Right atrium auricular region (tissue), 2 donors: ENCODE data around the gene FTHL17. TPM values are rescaled to one million over a fixed set of nuclear protein-coding genes. Genes with fewer than 3 reads are reported as not detected.

Source experiments
- DNase-seq: peaks from one replicate; pipeline ENCODE4 v3.0.0-alpha.2; 2019; ENCODE audit warnings: low spot score
- H3K27ac ChIP-seq, 2 donors: fragments of 200-600 bp; sonication (generic); 1 replicate in 1 of 2; 2 replicates in 1 of 2; pipeline ENCODE4 v1.5.1; 2016 to 2019
- H3K27me3 ChIP-seq, 2 donors: fragments of 200-600 bp; sonication (generic); one replicate each; pipeline versions ENCODE4 v1.5.1 to v1.6.0; 2017 to 2019
- H3K36me3 ChIP-seq: fragments of 200-600 bp; sonication (generic); one replicate; pipeline ENCODE4 v1.5.1; 2016
- H3K4me1 ChIP-seq, 2 donors: fragments of 200-600 bp; sonication (generic); one replicate each; pipeline versions ENCODE4 v1.5.1 to v1.6.0; 2017 to 2019
- H3K4me3 ChIP-seq, 2 donors: fragments of 200-600 bp; sonication (generic); 1 replicate in 1 of 2; 2 replicates in 1 of 2; pipeline ENCODE4 v1.5.1; 2017 to 2019; ENCODE audit warnings: mild to moderate bottlenecking in 1 of 2, moderate library complexity in 1 of 2
- H3K9me3 ChIP-seq, 2 donors: fragments of 200-600 bp; sonication (generic); one replicate each; pipeline ENCODE4 v1.5.1; 2019
- CTCF ChIP-seq, 2 donors: fragments of 200-600 bp; sonication (generic); IDR thresholded peaks; one replicate each; pipeline ENCODE4 v1.5.1; 2019; ENCODE audit warnings: antibody characterized with exemption in 2 of 2
- total RNA-seq, 2 donors: library from RNA; depleted of rRNA; stranded (reverse); fragments of >200 nt; gene quantifications; one replicate each; pipeline ENCODE4 v1.1.0, GENCODE V29; 2016

Gene FTHL17
- total RNA-seq, 2 donors from 2014 or later: not detected

GRCh38 chrX:31058284-31058683, 13.6 kb downstream of the FTHL17 start:
- Histone ChIP-seq H3K27me3 (no peaks in the 10 kb centered on the region), H3K36me3 (no peaks in the 10 kb centered on the region), H3K9me3 (no peaks in the 10 kb centered on the region), H3K4me3 (no peak overlapping the region), H3K27ac (no peak overlapping the region), H3K4me1 (no peaks in the 10 kb centered on the region)
- no peak for TF ChIP-seq CTCF (IDR thresholded peaks at IDR 0.05)
- DNase-seq: no peak

- DNase-seq: no peak
- H3K27ac ChIP-seq: no peak overlapping the region
- no peak for TF ChIP-seq CTCF (IDR thresholded peaks at IDR 0.05)
- no peaks in the 10 kb centered on the region for H3K27me3 ChIP-seq
- no peaks in the 10 kb centered on the region for H3K4me1 ChIP-seq
- H3K4me3 ChIP-seq: no peak overlapping the region
- H3K9me3 ChIP-seq: no peaks in the 10 kb centered on the region
- H3K36me3 ChIP-seq: no peaks in the 10 kb centered on the region
Observed at GRCh38 chrX:31057691-31058090, 14.2 kb downstream of the FTHL17 start.

GRCh38 chrX:31057291-31057690, 14.6 kb downstream of the FTHL17 start:
- H3K27me3 ChIP-seq: no peaks in the 10 kb centered on the region
- no peak for DNase-seq
- H3K9me3 ChIP-seq: no peaks in the 10 kb centered on the region
- no peak overlapping the region for H3K4me3 ChIP-seq
- TF ChIP-seq CTCF (IDR thresholded peaks at IDR 0.05): no peak
- no peak overlapping the region for H3K27ac ChIP-seq
- no peaks in the 10 kb centered on the region for H3K4me1 ChIP-seq
- no peaks in the 10 kb centered on the region for H3K36me3 ChIP-seq

GRCh38 chrX:31053621-31054020, 18.2 kb downstream of the FTHL17 start:
- no peaks in the 10 kb centered on the region for H3K36me3 ChIP-seq
- no peaks in the 10 kb centered on the region for H3K4me1 ChIP-seq
- H3K4me3 ChIP-seq: no peak overlapping the region
- H3K27ac ChIP-seq: no peak overlapping the region
- H3K27me3 ChIP-seq: no peaks in the 10 kb centered on the region
- no peaks in the 10 kb centered on the region for H3K9me3 ChIP-seq
- TF ChIP-seq CTCF (IDR thresholded peaks at IDR 0.05): no peak
- DNase-seq: no peak

- H3K27ac ChIP-seq: no peak overlapping the region
- no peak for TF ChIP-seq CTCF (IDR thresholded peaks at IDR 0.05)
- H3K36me3 ChIP-seq: no peaks in the 10 kb centered on the region
- no peak for DNase-seq
- H3K27me3 ChIP-seq: no peaks in the 10 kb centered on the region
- no peaks in the 10 kb centered on the region for H3K9me3 ChIP-seq
- H3K4me3 ChIP-seq: no peak overlapping the region
- no peaks in the 10 kb centered on the region for H3K4me1 ChIP-seq
Observed at GRCh38 chrX:31039327-31039711, 32.5 kb downstream of the FTHL17 start.

- Histone ChIP-seq H3K27ac (no peak overlapping the region), H3K27me3 (no peaks in the 10 kb centered on the region), H3K36me3 (no peaks in the 10 kb centered on the region), H3K4me1 (no peaks in the 10 kb centered on the region), H3K4me3 (no peak overlapping the region), H3K9me3 (no peaks in the 10 kb centered on the region)
- peak; percentile 35 to 65 for TF ChIP-seq CTCF (IDR thresholded peaks at IDR 0.05)
- DNase-seq: no peak
Observed at GRCh38 chrX:31038575-31039326, 33.1 kb downstream of the FTHL17 start.
